Activated B cell treated with CpG ODN at 0.5 μM for 24 hours (primary cell): ENCODE data around the gene SLC7A5. TPM values are rescaled to one million over a fixed set of nuclear protein-coding genes. Genes with fewer than 3 reads are reported as not detected.

Experiments used
- ATAC-seq: fragments of 200-7000 bp; cut with Tn5 transposase; one replicate; pipeline ENCODE4 v1.10.0; 2021; ENCODE audit warnings: low read depth, mild to moderate bottlenecking, moderate library complexity
- CTCF ChIA-PET: fragments of 350-600 bp; sonication (Branson Sonifier 250); formaldehyde crosslinking; loops from one replicate; lab custom pipeline; 2021; ENCODE audit warnings: antibody characterized with exemption; lab: Charles Lee
- POLR2A ChIA-PET: fragments of 350-600 bp; sonication (Branson Sonifier 250); formaldehyde crosslinking; loops from one replicate; lab custom pipeline; 2021; ENCODE audit warnings: antibody characterized with exemption; lab: Charles Lee
- DNase-seq: peaks from one replicate; pipeline ENCODE4 v3.0.0; 2022
- H3K27ac Mint-ChIP-seq: one replicate; pipeline ENCODE4 v1.8.0; 2020; ENCODE audit warnings: mixed read lengths
- H3K27me3 Mint-ChIP-seq: one replicate; pipeline ENCODE4 v1.8.0; 2021; ENCODE audit warnings: mixed read lengths
- H3K36me3 Mint-ChIP-seq: one replicate; pipeline ENCODE4 v1.8.0; 2021; ENCODE audit warnings: low read depth, mixed read lengths
- H3K4me1 Mint-ChIP-seq: one replicate; pipeline ENCODE4 v1.8.0; 2021; ENCODE audit warnings: mixed read lengths
- H3K4me3 Mint-ChIP-seq: one replicate; pipeline ENCODE4 v1.8.0; 2020; ENCODE audit warnings: mild to moderate bottlenecking, mixed read lengths
- H3K9me3 Mint-ChIP-seq: one replicate; pipeline ENCODE4 v1.8.0; 2020; ENCODE audit warnings: mixed read lengths
- intact Hi-C: fragments of 100-400 bp; cut with micrococcal nuclease; formaldehyde crosslinking; loops from one replicate; pipeline ENCODE4 v1.15.1; 2024
- total RNA-seq: library from RNA; stranded (reverse); gene quantifications from 2 replicates; pipeline ENCODE4 v1.2.3, GENCODE V29; 2022
- TF ChIP-seq, protein P1 (sequence below): fragments of 200-600 bp; IDR thresholded peaks from one replicate; pipeline ENCODE4 v1.8.0; 2022; ENCODE audit warnings: antibody characterized with exemption, mild to moderate bottlenecking

The SLC7A5 gene
- total RNA-seq, 1 donor from 2014 or later: 111 TPM

DNA sequence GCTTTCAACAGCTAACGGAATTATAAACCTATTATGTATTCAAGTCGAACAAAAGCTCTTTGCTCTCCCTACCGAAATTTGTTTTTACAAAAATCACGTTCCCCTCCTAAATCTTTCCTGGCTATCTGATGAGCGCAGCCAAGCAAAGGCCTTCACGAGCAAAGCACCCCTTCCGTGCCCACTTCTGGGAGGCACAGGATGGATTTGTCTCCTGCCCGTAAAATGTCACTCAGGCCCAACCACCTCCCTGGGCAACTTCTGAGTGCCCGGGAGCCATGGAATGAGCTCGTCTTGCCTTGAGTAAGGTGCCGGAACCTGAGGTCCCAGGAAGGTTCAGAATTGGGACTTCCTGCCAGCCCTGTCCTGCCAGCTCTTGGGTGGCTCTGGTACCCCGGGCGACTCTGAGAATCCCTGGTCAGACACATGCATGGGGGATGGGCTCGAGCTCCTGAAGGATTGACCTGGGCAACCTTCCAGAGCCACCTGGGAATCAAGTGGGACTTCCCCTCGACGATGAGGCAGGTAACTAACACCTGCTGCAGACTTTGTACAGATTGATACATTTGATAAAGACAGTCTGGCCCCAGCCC, 19.8 kb downstream of the SLC7A5 start:
- no peak for DNase-seq
- ChIA-PET CTCF (interaction anchor here (1.0 to 4.3 kb wide), 16 partner anchors 8 to 589 kb away, joined by 3 to 49 read pairs (median 6); partner anchors contain the start of gene SLC7A5), POLR2A (interaction anchor here (0.9 to 3.2 kb wide), 9 partner anchors 16 to 214 kb away, joined by 3 to 21 read pairs (median 4); partner anchors contain the start of gene SLC7A5)
- Mint-ChIP-seq H3K36me3 (peaks cover 49% of the 10 kb centered on the region), H3K27ac (no peak overlapping the region), H3K4me1 (peaks cover 23% of the 10 kb centered on the region), H3K27me3 (no peaks in the 10 kb centered on the region), H3K4me3 (no peak overlapping the region), H3K9me3 (no peaks in the 10 kb centered on the region)
- TF ChIP-seq, protein P1, sequence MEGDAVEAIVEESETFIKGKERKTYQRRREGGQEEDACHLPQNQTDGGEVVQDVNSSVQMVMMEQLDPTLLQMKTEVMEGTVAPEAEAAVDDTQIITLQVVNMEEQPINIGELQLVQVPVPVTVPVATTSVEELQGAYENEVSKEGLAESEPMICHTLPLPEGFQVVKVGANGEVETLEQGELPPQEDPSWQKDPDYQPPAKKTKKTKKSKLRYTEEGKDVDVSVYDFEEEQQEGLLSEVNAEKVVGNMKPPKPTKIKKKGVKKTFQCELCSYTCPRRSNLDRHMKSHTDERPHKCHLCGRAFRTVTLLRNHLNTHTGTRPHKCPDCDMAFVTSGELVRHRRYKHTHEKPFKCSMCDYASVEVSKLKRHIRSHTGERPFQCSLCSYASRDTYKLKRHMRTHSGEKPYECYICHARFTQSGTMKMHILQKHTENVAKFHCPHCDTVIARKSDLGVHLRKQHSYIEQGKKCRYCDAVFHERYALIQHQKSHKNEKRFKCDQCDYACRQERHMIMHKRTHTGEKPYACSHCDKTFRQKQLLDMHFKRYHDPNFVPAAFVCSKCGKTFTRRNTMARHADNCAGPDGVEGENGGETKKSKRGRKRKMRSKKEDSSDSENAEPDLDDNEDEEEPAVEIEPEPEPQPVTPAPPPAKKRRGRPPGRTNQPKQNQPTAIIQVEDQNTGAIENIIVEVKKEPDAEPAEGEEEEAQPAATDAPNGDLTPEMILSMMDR: no peak
- intact Hi-C loops: loop anchor here (1.0 kb wide), 3 partner anchors 22 to 70 kb away; no protein-coding TSS in a partner anchor
- ATAC-seq: no peak

DNA sequence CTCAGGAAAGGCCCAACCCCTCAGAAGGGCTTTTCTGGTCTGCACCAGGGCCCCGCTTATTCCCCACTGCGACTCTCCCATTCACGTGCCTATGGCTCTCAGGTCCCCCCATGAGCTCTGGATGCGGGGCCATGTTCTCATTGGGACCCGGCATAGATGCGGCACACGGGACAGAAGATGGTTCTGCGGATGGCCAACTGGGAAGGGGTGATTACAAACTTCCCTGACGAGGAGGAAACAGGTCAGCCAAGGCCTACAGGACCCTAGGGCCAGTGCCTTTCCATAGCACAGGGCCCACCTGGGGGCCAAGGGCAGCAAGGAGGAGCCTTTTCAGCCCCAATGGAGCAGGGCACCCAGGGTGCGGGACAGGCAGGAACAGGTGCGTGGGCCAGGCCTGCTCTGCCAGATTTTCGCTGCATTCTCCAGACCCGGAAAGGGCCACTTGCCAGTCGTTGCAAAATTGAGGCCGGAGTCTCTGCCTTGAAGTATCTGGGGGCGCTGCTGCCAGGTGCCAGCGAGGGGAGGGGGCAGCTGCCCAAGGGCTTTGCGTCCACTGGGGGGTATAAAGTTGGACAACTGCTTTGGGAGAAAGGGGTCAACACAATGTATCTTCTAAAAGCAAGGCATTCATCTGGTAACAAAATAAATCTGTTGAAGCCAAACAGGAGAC, 20.5 kb downstream of the SLC7A5 start:
- TF ChIP-seq, protein P1: no peak
- H3K9me3 Mint-ChIP-seq: no peaks in the 10 kb centered on the region
- ChIA-PET CTCF (interaction anchor here (1.6 to 4.3 kb wide), 10 partner anchors 12 to 590 kb away, joined by 5 to 49 read pairs (median 10); partner anchors contain the start of gene SLC7A5), POLR2A (interaction anchor here (0.5 to 3.2 kb wide), 8 partner anchors 16 to 70 kb away, joined by 3 to 21 read pairs (median 6); partner anchors contain the start of gene SLC7A5)
- no peak overlapping the region for H3K27ac Mint-ChIP-seq
- intact Hi-C loops: no loop called here
- DNase-seq (no peak), ATAC-seq (no peak)
- H3K27me3 Mint-ChIP-seq: no peaks in the 10 kb centered on the region
- peaks cover 47% of the 10 kb centered on the region for H3K36me3 Mint-ChIP-seq
- H3K4me3 Mint-ChIP-seq: no peak overlapping the region
- peaks cover 18% of the 10 kb centered on the region for H3K4me1 Mint-ChIP-seq

DNA sequence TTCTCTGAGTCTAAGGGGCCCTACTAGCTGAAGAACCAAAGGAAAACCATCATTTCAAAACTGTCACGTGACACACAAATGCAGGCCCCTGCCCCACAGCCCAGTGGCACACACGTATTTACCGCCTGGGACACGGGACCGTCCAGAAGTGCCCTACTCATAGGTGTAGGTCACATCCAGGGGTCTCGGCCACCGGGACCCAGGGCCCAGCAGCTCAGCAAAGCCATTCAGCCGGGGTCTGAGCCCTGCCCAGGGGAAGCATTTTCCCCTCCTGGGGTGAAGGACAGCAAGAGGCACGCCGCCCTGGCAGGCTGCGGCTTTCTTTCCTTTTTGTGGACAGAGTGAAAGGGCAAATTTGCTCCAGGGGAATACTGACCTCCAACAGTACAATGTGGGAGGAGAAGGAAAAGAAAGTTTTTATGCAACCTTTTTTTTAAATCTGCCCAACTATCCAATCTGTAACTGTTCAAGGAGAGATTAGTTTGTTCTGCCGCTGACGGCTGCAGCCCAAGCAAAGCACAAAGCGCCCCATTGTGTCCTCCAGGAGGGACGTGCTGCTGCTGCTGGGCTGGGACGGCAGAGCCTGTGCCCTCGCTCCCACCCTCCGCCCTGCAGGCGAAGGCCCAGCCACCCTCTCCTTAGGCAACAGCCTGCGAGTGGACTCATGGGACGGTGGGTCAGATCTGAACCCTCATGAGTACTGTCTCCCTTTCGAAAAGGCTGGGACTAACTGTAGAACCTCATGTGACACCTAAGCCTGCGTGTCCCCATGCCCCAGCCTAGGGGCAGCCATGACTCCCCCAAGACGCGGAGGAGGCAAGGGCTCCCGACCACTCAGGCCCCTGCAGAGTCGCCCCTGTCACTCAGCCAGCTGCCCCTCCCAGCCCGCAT, 21.3 kb downstream of the SLC7A5 start:
- CTCF ChIA-PET: interaction anchor here (1.4 to 4.3 kb wide), 6 partner anchors 16 to 68 kb away, joined by 5 to 49 read pairs (median 12); partner anchors contain the start of gene SLC7A5
- Mint-ChIP-seq H3K36me3 (peaks cover 51% of the 10 kb centered on the region), H3K27ac (no peak overlapping the region), H3K27me3 (no peaks in the 10 kb centered on the region), H3K4me1 (peaks cover 16% of the 10 kb centered on the region), H3K9me3 (no peaks in the 10 kb centered on the region), H3K4me3 (no peak overlapping the region)
- intact Hi-C loops: no loop called here
- POLR2A ChIA-PET: interaction anchor here (0.8 to 1.0 kb wide), 2 partner anchors 20 to 38 kb away, joined by 3 to 5 read pairs; no protein-coding TSS in a partner anchor
- TF ChIP-seq, protein P1: no peak
- ATAC-seq (no peak), DNase-seq (no peak)

DNA sequence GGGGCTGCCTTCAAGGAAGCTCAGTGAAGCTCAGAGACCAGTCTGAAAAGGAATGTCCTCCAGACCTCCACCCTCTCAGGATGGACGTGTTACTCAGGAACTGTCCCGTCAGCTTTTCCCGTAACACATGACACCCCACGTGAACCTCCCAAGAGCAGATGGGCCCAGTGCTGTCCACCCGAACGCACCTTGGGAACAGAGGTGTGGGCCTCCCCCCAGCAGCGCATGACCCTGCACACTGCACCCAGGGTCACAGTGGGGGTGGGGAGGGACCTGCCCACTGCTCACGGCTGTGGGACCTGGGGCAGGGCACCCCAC, 21.9 kb downstream of the SLC7A5 start:
- TF ChIP-seq, protein P1: no peak

More for the DNA sequence above, 21.9 kb downstream of the SLC7A5 start:
- no peaks in the 10 kb centered on the region for H3K27me3 Mint-ChIP-seq
- H3K4me1 Mint-ChIP-seq: peaks cover 18% of the 10 kb centered on the region
- H3K9me3 Mint-ChIP-seq: no peaks in the 10 kb centered on the region
- peaks cover 54% of the 10 kb centered on the region for H3K36me3 Mint-ChIP-seq
- POLR2A ChIA-PET: interaction anchor here (1.0 to 1.2 kb wide), 2 partner anchors 22 to 37 kb away, joined by 3 to 5 read pairs; partner anchors contain the start of gene SLC7A5
- H3K4me3 Mint-ChIP-seq: no peak overlapping the region
- no peak for DNase-seq
- H3K27ac Mint-ChIP-seq: no peak overlapping the region
- CTCF ChIA-PET: interaction anchor here (1.4 to 4.0 kb wide), 4 partner anchors 22 to 67 kb away, joined by 4 to 49 read pairs (median 6); partner anchors contain the start of gene SLC7A5
- no peak for ATAC-seq
- intact Hi-C loops: no loop called here
